WTC11 (cell line): Measurements from ENCODE around the gene COA8. TPM values are rescaled to one million over a fixed set of nuclear protein-coding genes. Genes with fewer than 3 reads are reported as not detected.

ENCODE experiments used
- ATAC-seq: fragments of 200-7000 bp; cut with Tn5 transposase; 2 replicates; pipeline ENCODE4 v1.10.0; 2021; ENCODE audit warnings: mild to moderate bottlenecking, moderate library complexity
- CTCF ChIA-PET: fragments of 300-600 bp; sonication (Branson Sonifier 250); formaldehyde crosslinking; loops from one replicate; lab custom pipeline; 2021; ENCODE audit warnings: antibody characterized with exemption; lab: Charles Lee
- POLR2A ChIA-PET: fragments of 350-600 bp; sonication (Branson Sonifier 250); formaldehyde crosslinking; loops from one replicate; lab custom pipeline; 2021; ENCODE audit warnings: antibody characterized with exemption; lab: Charles Lee
- DNase-seq: peaks from one replicate; pipeline ENCODE4 v3.0.0; 2021; ENCODE audit warnings: low spot score
- H3K27ac Mint-ChIP-seq: 2 replicates; pipeline ENCODE4 v1.8.0; 2021; ENCODE audit warnings: mixed read lengths
- H3K27me3 Mint-ChIP-seq: 2 replicates; pipeline ENCODE4 v1.8.0; 2021; ENCODE audit warnings: low read depth, mild to moderate bottlenecking, moderate library complexity, mixed read lengths
- H3K36me3 Mint-ChIP-seq: 2 replicates; pipeline ENCODE4 v1.8.0; 2021; ENCODE audit warnings: mixed read lengths
- H3K4me1 Mint-ChIP-seq: 2 replicates; pipeline ENCODE4 v1.8.0; 2022; ENCODE audit warnings: mixed read lengths
- H3K4me3 Mint-ChIP-seq: 2 replicates; pipeline ENCODE4 v1.8.0; 2021; ENCODE audit warnings: mild to moderate bottlenecking, moderate library complexity, mixed read lengths
- H3K9me3 Mint-ChIP-seq: 2 replicates; pipeline ENCODE4 v1.8.0; 2021; ENCODE audit warnings: mixed read lengths
- CBFB ChIP-seq: sonication (generic); formaldehyde crosslinking; IDR thresholded peaks from 2 replicates; pipeline ENCODE4 v1.8.1; 2022; ENCODE audit warnings: mild to moderate bottlenecking, low read depth, missing genetic modification reagents
- ESRRA ChIP-seq: sonication (generic); formaldehyde crosslinking; IDR thresholded peaks from 2 replicates; pipeline ENCODE4 v1.8.1; 2022; ENCODE audit warnings: mild to moderate bottlenecking, missing genetic modification reagents, borderline replicate concordance
- ETV6 ChIP-seq: sonication (generic); formaldehyde crosslinking; IDR thresholded peaks from 2 replicates; pipeline ENCODE4 v1.8.1; 2022; ENCODE audit warnings: mild to moderate bottlenecking, missing genetic modification reagents
- FOXJ3 ChIP-seq: sonication (generic); formaldehyde crosslinking; IDR thresholded peaks from 2 replicates; pipeline ENCODE4 v1.9.0; 2021; ENCODE audit warnings: missing genetic modification reagents, mild to moderate bottlenecking, borderline replicate concordance
- FOXK1 ChIP-seq: sonication (generic); formaldehyde crosslinking; IDR thresholded peaks from 2 replicates; pipeline ENCODE4 v1.8.0; 2022; ENCODE audit warnings: mild to moderate bottlenecking, moderate library complexity, missing genetic modification reagents
- SP1 ChIP-seq: sonication (generic); formaldehyde crosslinking; conservative IDR thresholded peaks from 2 replicates; pipeline ENCODE4 v1.8.1; 2022; ENCODE audit warnings: missing genetic modification reagents
- TEAD4 ChIP-seq: sonication (generic); formaldehyde crosslinking; IDR thresholded peaks from 2 replicates; pipeline ENCODE4 v1.8.0; 2022; ENCODE audit warnings: mild to moderate bottlenecking, missing genetic modification reagents
- ZNF121 ChIP-seq: sonication (generic); formaldehyde crosslinking; IDR thresholded peaks from 2 replicates; pipeline ENCODE4 v1.8.0; 2023; ENCODE audit warnings: missing genetic modification reagents
- ZNF232 ChIP-seq: sonication (generic); formaldehyde crosslinking; IDR thresholded peaks from 2 replicates; pipeline ENCODE4 v1.8.0; 2022; ENCODE audit warnings: mild to moderate bottlenecking, missing genetic modification reagents
- ZNF423 ChIP-seq: fragments of 250-450 bp; sonication (Bioruptor Pico); IDR thresholded peaks from 2 replicates; pipeline ENCODE4 v2.1.2; 2022; ENCODE audit warnings: mild to moderate bottlenecking, moderate library complexity
- total RNA-seq: library from RNA; stranded (reverse); gene quantifications from 3 replicates; pipeline ENCODE4 v1.2.3, GENCODE V29; 2021
- TF ChIP-seq, protein P1 (sequence below): sonication (generic); formaldehyde crosslinking; IDR thresholded peaks from 2 replicates; pipeline ENCODE4 v1.8.1; 2022; ENCODE audit warnings: low read depth, missing genetic modification reagents, borderline replicate concordance
- TF ChIP-seq, protein P2 (sequence below): sonication (generic); formaldehyde crosslinking; IDR thresholded peaks from 2 replicates; pipeline ENCODE4 v1.8.1; 2022; ENCODE audit warnings: mild to moderate bottlenecking, moderate library complexity, missing genetic modification reagents
- TF ChIP-seq, protein P3 (sequence below): sonication (generic); formaldehyde crosslinking; IDR thresholded peaks from 2 replicates; pipeline ENCODE4 v1.8.1; 2023; ENCODE audit warnings: mild to moderate bottlenecking, missing genetic modification reagents
- TF ChIP-seq, protein P4 (sequence below): sonication (generic); formaldehyde crosslinking; conservative IDR thresholded peaks from 2 replicates; pipeline ENCODE4 v1.8.1; 2022; ENCODE audit warnings: mild to moderate bottlenecking, missing genetic modification reagents
- TF ChIP-seq, protein P5 (sequence below): sonication (generic); formaldehyde crosslinking; IDR thresholded peaks from 2 replicates; pipeline ENCODE4 v1.8.0; 2023; ENCODE audit warnings: mild to moderate bottlenecking, missing genetic modification reagents

COA8 gene
- total RNA-seq, 1 experiment from 2014 or later: 36.4 TPM

DNA sequence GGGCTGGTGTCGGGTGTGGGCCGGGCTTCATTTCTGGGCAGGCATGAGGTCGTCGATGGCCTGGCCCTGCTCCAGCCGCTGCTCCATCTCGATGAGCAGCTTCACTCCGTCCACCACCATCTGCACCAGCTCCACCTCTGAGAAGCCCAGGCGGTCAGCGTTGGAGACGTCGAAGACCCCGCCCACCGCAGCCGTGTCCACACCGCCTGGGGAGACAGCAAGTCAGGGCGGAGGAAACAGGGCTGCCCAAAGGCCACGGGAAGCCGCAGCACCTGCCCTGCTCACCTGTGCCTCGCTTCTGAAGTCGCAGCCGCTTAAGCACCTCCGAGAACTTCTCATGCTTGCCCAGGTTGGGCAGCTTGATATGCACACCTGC, 42.9 kb upstream of the COA8 start:
- peak overlapping the region; percentile 56 for H3K4me3 Mint-ChIP-seq
- peaks cover 12% of the 10 kb centered on the region for H3K36me3 Mint-ChIP-seq
- ATAC-seq: no peak
- ChIA-PET CTCF (interaction anchor here (2.6 to 12.2 kb wide), 4 partner anchors 10 to 24 kb away, joined by 14 to 455 read pairs (median 44); partner anchors contain the start of gene TRMT61A), POLR2A (interaction anchor here (1.0 to 8.3 kb wide), 2 partner anchors 22 to 42 kb away, joined by 4 to 65 read pairs; no protein-coding TSS in a partner anchor)
- H3K9me3 Mint-ChIP-seq: no peaks in the 10 kb centered on the region
- H3K27ac Mint-ChIP-seq: peak overlapping the region; percentile 81
- TF ChIP-seq ZNF423 (CRISPR knock-in tag) (no peak), ESRRA (CRISPR knock-in tag) (0 out of 2 replicates have a peak, but pooled peaks have one; percentile 17)
- TF ChIP-seq, protein P1, sequence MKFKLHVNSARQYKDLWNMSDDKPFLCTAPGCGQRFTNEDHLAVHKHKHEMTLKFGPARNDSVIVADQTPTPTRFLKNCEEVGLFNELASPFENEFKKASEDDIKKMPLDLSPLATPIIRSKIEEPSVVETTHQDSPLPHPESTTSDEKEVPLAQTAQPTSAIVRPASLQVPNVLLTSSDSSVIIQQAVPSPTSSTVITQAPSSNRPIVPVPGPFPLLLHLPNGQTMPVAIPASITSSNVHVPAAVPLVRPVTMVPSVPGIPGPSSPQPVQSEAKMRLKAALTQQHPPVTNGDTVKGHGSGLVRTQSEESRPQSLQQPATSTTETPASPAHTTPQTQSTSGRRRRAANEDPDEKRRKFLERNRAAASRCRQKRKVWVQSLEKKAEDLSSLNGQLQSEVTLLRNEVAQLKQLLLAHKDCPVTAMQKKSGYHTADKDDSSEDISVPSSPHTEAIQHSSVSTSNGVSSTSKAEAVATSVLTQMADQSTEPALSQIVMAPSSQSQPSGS (CRISPR knock-in tag): no peak
- H3K27me3 Mint-ChIP-seq: peaks cover 17% of the 10 kb centered on the region
- peaks cover 22% of the 10 kb centered on the region for H3K4me1 Mint-ChIP-seq
- DNase-seq: no peak

DNA sequence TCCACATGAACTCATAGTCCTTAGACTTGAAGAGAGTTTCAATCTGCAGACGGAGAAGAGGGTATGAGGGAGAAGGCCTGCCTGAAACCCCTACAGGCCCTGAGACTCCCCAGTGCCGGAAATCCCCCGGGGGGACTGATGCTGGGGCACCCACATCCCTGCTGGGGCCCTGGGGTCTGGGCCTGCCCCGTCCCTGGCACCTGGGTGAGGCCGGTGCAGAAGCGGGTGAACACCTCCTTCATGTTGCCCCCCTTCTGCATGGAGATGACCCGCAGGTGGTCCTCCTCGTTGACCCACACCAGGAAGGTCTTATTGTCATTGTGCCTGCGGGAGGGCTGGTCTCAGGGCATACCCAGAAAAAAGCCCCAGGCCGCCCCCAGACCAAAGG, 42.5 kb upstream of the COA8 start:
- ATAC-seq (no peak), DNase-seq (no peak)
- CTCF ChIA-PET: interaction anchor here (1.9 to 12.2 kb wide), 4 partner anchors 9 to 23 kb away, joined by 14 to 455 read pairs (median 30); partner anchors contain the start of gene TRMT61A
- POLR2A ChIA-PET: interaction anchor here (0.9 to 8.3 kb wide), 4 partner anchors 9 to 21 kb away, joined by 3 to 65 read pairs (median 4); partner anchors contain the start of gene TRMT61A
- Mint-ChIP-seq H3K27me3 (peaks cover 21% of the 10 kb centered on the region), H3K4me3 (peak overlapping the region; percentile 56), H3K36me3 (peaks cover 12% of the 10 kb centered on the region), H3K9me3 (no peaks in the 10 kb centered on the region), H3K4me1 (peaks cover 22% of the 10 kb centered on the region), H3K27ac (peak overlapping the region; percentile 81)
- TF ChIP-seq, protein P2, sequence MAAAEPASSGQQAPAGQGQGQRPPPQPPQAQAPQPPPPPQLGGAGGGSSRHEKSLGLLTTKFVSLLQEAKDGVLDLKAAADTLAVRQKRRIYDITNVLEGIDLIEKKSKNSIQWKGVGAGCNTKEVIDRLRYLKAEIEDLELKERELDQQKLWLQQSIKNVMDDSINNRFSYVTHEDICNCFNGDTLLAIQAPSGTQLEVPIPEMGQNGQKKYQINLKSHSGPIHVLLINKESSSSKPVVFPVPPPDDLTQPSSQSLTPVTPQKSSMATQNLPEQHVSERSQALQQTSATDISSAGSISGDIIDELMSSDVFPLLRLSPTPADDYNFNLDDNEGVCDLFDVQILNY (CRISPR knock-in tag): no peak
- TF ChIP-seq CBFB (CRISPR knock-in tag) (no peak), FOXJ3 (CRISPR knock-in tag) (no peak), ETV6 (no peak), SP1 (CRISPR knock-in tag) (no peak), FOXK1 (CRISPR knock-in tag) (no peak), TEAD4 (CRISPR knock-in tag) (no peak), ZNF232 (CRISPR knock-in tag) (no peak), ZNF121 (CRISPR knock-in tag) (no peak)
- TF ChIP-seq, protein P3, sequence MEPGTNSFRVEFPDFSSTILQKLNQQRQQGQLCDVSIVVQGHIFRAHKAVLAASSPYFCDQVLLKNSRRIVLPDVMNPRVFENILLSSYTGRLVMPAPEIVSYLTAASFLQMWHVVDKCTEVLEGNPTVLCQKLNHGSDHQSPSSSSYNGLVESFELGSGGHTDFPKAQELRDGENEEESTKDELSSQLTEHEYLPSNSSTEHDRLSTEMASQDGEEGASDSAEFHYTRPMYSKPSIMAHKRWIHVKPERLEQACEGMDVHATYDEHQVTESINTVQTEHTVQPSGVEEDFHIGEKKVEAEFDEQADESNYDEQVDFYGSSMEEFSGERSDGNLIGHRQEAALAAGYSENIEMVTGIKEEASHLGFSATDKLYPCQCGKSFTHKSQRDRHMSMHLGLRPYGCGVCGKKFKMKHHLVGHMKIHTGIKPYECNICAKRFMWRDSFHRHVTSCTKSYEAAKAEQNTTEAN (CRISPR knock-in tag): no peak
- TF ChIP-seq, protein P4, sequence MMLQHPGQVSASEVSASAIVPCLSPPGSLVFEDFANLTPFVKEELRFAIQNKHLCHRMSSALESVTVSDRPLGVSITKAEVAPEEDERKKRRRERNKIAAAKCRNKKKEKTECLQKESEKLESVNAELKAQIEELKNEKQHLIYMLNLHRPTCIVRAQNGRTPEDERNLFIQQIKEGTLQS (CRISPR knock-in tag): no peak
- TF ChIP-seq, protein P5, sequence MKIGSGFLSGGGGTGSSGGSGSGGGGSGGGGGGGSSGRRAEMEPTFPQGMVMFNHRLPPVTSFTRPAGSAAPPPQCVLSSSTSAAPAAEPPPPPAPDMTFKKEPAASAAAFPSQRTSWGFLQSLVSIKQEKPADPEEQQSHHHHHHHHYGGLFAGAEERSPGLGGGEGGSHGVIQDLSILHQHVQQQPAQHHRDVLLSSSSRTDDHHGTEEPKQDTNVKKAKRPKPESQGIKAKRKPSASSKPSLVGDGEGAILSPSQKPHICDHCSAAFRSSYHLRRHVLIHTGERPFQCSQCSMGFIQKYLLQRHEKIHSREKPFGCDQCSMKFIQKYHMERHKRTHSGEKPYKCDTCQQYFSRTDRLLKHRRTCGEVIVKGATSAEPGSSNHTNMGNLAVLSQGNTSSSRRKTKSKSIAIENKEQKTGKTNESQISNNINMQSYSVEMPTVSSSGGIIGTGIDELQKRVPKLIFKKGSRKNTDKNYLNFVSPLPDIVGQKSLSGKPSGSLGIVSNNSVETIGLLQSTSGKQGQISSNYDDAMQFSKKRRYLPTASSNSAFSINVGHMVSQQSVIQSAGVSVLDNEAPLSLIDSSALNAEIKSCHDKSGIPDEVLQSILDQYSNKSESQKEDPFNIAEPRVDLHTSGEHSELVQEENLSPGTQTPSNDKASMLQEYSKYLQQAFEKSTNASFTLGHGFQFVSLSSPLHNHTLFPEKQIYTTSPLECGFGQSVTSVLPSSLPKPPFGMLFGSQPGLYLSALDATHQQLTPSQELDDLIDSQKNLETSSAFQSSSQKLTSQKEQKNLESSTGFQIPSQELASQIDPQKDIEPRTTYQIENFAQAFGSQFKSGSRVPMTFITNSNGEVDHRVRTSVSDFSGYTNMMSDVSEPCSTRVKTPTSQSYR (CRISPR knock-in tag): no peak
